D341Med (cell line): ENCODE measurements around the gene DPY19L2.
"Not testable (repeated sequence)": the region's sequence is repeated elsewhere in the genome, so short reads cannot be mapped to it uniquely, and the experiment has no call there.

Experiments used
- DNase-seq: peaks from one replicate; pipeline ENCODE4 v3.0.0; 2012; ENCODE audit warnings: low spot score

The DPY19L2 gene

DNA sequence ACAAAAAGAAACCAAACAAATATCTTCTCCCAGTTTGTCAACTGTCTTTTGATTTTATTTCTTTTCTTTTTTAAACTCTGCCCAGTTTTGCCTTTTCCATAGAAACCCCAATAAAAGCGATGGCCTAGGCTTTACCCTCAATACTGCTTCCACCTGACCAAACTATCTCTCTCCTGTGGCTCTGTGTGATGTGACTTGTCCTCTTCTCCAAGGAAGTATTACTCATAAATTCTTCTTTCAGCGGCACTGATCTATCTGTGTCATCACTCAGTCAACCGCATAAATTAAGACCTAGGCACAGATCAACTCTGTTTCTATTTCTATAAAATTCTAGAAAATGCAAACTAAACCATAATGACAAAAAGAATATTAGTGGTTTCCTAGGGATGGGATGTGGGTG is 9.8 kb downstream of the DPY19L2 start:
- DNase-seq = not testable (repeated sequence)

DNA sequence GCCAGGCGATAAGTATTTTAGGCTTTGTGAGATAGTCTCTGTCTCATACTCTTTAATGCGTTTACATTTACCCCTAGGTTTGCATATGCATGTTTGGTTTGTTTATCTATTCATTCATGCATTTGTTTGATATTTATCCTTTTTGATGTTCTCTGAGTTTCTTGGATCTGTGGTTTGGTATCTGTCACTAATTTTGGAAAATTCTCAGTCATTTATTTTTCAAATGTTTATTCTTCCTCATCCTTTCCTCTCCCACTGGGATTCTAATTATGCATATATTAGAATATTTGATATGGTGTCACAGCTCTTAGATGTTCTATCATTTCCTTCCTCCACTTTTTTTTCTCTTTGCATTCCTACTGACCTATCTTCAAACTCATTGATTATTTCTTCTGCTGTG is 11.9 kb downstream of the DPY19L2 start:
- not testable (repeated sequence) for DNase-seq

DNA sequence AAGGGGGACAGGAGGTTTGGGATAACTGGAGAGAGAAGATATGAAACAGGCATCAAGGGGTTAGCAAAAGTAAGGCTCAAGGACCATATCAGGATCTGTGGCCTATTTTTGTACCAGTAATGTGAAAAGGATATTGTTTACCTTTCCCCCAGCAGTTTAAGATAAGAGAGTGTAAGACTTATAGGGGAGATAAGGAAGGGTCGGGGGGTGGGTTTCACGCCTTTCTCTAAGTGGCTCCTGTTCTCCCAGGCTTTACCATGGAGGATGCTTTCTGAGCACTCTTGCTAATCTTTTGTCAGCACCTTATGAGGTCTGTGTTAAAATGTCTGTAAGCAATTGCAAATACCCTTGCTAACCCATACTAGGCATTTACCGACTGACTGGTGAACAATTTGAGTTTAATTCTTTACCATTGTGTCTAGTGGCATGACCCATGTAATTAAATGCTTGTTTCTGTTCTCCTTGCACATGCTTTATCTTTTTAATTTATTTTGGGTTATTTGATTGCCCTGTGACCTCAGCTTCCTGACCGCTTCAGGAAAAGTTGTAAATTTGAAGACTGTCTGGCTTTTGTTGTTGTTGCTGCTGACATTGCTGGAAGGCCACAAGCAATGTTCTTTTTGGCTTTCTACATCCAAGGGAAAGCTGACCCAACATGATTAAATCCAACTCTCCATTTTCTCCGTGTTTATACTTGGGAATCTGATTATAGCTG is 12.6 kb downstream of the DPY19L2 start:
- DNase-seq = not testable (repeated sequence)

GRCh38 chr12:63654481-63654880 is 13.8 kb downstream of the DPY19L2 start:
- not testable (repeated sequence) for DNase-seq

- DNase-seq = not testable (repeated sequence)
Observed at GRCh38 chr12:63649517-63649916, 18.8 kb downstream of the DPY19L2 start.

- not testable (repeated sequence) for DNase-seq
Observed at GRCh38 chr12:63643381-63644140, 24.7 kb downstream of the DPY19L2 start.

DNA sequence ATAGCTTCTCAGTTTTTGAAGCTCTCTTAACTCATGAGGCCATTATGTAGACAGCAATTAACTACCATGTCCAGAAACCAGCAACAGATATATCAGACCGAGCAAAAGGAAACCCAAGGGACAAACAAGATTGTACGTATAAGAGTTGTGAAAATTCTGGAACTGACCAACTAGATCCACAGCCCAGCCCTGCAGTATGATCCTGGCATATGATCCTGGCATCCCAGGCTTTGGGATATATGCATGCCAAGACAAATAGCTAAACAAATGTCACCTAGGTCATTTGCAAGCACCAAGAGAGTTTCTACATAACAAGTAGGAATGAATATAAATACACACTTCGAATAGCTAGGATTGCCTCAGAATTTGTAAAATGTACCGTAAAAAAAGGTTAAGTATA is 44.0 kb downstream of the DPY19L2 start:
- DNase-seq = not testable (repeated sequence)

- DNase-seq = not testable (repeated sequence)
Observed at GRCh38 chr12:63615544-63615943, 52.7 kb downstream of the DPY19L2 start.

DNA sequence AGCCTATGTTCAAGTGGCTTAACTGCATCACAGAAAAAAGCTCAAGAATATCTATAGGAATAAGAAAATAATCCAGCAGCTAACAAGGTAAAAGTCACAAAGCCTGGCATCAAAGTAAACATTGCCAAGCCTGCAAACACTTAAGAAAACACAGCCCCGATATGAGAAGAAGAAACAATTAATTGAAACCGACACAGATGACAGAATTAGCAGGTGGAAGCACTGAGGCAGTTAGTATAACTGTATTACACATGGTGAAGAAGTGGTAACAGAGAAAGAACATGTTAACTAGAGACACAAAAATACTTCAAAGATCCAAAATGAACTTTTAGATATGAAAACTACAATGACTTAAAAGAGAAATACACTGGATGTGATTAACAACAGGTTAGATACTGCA is 57.0 kb downstream of the DPY19L2 start:
- DNase-seq = not testable (repeated sequence)

DNA sequence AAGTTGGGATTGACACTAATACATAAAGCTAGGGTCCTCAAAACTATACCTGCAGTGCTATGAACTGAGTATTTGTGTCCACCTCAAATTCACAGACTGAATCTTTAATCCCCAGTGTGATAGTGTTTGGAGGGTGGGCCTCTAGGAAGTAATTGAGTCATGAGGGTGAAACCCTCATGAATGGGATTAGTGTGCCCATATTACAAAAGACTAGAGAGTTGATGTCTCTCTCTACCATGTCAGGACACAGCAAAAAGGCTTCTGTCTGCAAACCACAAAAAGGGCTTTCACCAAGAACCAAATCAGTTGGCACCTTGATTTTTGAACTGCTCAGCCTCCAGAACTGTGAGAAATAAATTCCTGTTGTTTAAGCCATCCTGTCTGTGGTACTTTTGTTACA is 59.0 kb downstream of the DPY19L2 start:
- DNase-seq = not testable (repeated sequence)

GRCh38 chr12:63604985-63605384 is 63.3 kb downstream of the DPY19L2 start:
- not testable (repeated sequence) for DNase-seq

DNA sequence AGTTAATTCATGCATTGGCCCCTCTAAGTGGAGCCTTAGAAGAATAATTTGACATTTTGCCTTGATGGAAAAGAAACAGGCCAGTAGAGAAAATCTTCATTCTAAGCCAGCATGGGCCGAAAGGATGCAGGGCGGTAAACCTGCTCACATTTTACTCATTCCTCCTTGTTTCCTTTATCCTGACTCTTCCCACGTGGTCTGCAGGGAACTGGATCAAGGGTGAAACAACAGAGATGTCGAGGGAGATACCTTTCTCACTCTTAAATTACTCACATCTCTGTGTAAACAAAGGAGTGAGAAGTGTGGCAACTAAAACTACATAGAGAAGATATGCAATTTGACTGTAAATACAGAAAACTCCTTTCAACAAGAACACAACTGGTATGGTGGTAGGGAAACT is 73.5 kb downstream of the DPY19L2 start:
- not testable (repeated sequence) for DNase-seq

DNA sequence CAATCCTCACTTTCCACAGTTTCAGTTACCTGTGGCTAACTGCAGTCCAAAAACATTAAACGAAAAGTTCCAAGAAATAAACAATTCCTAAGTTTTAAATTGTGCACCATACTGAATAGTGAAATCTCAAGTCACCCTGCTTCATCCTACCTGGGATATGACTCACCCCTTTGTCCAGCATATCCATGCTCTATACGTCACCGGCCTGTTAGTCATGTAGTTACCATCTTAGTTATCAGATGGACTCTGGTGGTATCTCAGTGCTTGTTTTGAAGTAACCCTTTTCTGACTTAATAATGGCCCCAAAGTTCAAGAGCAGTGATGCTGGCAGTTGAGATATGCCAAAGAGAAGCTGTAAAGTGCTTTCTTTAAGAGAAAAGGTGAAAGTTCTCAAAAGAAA is 83.9 kb downstream of the DPY19L2 start:
- not testable (repeated sequence) for DNase-seq

- not testable (repeated sequence) for DNase-seq
Observed at GRCh38 chr12:63583289-63583688, 85.0 kb downstream of the DPY19L2 start.

- DNase-seq = not testable (repeated sequence)
Observed at GRCh38 chr12:63577631-63578030, 90.7 kb downstream of the DPY19L2 start.

DNA sequence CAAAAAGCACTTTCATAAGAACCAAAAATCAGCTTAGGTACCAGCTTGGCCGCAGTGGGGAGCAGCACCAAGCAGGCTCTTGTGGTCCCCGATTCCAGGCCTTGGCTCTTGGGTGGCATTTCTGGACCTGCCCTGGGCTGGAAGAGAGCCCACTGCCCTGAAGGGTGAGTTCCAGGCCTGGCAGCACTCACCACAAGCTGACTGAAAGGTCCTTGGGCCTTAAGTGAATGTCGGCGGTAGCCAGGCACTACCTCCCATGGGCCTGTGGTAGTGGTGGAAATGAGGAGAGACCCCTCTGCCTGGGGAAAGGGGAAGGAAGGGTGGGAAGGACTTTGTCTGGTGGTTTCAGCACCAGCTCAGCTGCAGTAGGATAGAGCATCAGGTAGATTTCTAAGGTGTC is 96.3 kb downstream of the DPY19L2 start:
- not testable (repeated sequence) for DNase-seq

DNA sequence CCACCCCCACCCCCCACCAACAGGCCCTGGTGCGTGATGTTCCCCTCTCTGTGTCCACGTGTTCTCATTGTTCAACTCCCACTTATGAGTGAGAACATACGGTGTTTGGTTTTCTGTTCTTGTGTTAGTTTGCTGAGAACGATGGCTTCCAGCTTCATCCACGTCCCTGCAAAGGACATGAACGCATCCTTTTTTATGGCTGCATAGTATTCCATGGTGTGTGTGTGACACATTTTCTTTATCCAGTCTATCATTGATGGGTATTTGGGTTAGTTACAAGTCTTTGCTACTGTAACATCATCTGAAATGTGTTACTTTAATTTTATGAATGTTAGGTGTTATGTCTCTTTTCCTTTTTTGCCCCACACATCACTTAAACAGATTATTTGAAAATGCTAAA is 109.8 kb downstream of the DPY19L2 start:
- DNase-seq = not testable (repeated sequence)

GRCh38 chr12:63551397-63551796 is 116.9 kb downstream of the DPY19L2 start:
- DNase-seq = not testable (repeated sequence)

GRCh38 chr12:63549034-63549433 is 119.3 kb downstream of the DPY19L2 start:
- DNase-seq = not testable (repeated sequence)

GRCh38 chr12:63545298-63545916 is 122.9 kb downstream of the DPY19L2 start:
- DNase-seq = not testable (repeated sequence)

GRCh38 chr12:63538656-63539055 is 129.6 kb downstream of the DPY19L2 start:
- not testable (repeated sequence) for DNase-seq

DNA sequence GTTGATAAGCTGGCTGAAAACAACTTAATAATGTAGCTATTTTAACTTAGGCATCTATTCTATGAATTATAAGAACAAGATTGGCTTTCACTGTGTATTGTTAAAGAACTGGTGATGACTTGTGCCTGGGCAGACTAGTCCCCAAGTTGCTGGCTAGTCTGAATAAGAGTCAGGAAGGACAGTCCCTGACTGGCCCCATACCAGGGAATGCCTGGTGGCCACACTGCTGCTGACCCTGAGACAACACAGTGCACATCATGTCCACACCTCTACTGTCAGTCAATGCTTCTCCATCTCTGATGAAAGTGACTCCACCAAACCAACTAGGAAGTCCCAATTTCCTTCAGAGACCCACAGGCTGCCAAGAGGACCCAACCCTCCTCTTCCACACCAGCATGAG is 130.5 kb downstream of the DPY19L2 start:
- DNase-seq = not testable (repeated sequence)

DNA sequence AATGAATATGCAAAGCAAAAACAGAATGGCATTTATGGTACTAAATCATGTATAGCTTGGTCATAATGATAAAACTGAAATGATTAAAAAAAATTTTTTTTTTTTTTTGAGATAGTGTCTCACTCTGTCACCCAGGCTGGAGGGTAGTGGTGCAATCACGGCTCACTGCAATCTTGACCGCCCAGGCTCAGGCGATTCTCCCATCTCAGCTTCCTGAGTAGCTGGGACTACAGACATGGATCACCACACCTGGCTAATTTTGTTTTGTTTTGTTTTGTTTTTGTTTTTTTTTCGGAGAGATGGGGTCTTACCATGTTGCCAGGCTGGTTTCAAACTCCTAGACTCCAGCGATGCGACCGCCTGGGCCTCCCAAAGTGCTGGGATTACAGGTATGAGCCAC is 138.7 kb downstream of the DPY19L2 start:
- DNase-seq = not testable (repeated sequence)
